Measurements from ENCODE around the gene FOXO6.

The FOXO6 gene

DNA sequence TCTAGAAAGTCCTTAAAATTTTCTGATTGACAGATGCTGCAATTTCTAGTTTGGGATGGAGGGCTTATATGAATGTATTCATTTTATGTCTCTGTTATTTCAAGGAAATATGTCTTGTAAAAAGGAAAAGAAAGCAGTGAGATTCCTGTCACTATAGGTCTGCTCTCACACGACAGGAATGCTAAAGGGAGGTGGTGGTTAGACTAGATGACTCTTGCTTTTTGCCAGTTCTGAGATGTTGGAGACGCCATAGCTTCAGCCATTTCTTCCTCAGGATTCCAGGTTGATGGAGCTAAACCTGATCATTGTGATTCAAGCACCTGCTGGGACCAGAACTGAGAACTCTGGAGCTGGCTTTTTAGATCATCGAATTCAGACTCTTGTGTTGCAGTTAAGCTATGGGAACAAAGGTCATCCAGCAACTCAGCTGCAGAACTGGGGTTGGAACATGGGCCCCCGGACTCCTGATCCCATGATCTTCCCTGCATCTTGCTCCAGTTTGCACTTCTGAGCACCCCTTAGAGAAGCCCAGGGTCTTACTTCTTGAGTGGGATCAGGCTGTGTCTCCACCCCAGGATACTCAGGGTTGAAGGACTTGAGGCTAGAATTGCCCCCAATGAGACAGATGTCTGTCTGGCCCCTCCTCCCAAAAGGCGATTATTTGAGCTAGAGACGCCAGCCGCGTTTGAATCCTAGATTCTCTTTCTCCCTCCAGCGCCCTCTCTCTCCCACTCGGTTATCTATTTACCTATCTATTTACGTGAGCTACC lies 46.7 kb upstream of the FOXO6 start:
- Histone ChIP-seq H3K9me3 (replicated peaks in 1 of 2; ENCODE audit: control insufficient read depth in 2 of 2, insufficient read depth in 1 of 2, low read depth in 1 of 2, low read length in 2 of 2) (no peaks in the 10 kb centered on the region), H3K14ac (ENCODE audit: low read length) (no peak overlapping the region), H3K9ac (ENCODE audit: low read depth, low read length, poor library complexity) (no peak overlapping the region), H4K91ac (ENCODE audit: low read depth, low read length, poor library complexity) (no peak overlapping the region), H2BK5ac (ENCODE audit: low read length) (no peak overlapping the region), H3K18ac (ENCODE audit: low read length) (no peak overlapping the region), H4K8ac (ENCODE audit: low read depth, low read length) (no peak overlapping the region), H3K4me3 (ENCODE audit: low read length in 2 of 2) (no peak overlapping the region), H3K36me3 (replicated peaks in 1 of 2; ENCODE audit: control insufficient read depth in 2 of 2, insufficient read depth in 2 of 2, low read length in 2 of 2) (no peaks in the 10 kb centered on the region), H3K27me3 (ENCODE audit: control insufficient read depth in 3 of 3, insufficient read depth in 3 of 3, low read depth in 1 of 3, low read length in 3 of 3) (peaks cover 0 to 19% (median 0%) of the 10 kb centered on the region in 3 experiments), H3K4me2 (ENCODE audit: insufficient read depth, low read length, poor library complexity, severe bottlenecking) (no peak overlapping the region), H3K4me1 (ENCODE audit: control insufficient read depth in 2 of 2, insufficient read depth in 1 of 2, low read depth in 1 of 2, low read length in 2 of 2) (peaks cover 0 to 12% of the 10 kb centered on the region in 2 donors), H3K79me1 (ENCODE audit: low read depth, low read length) (no peaks in the 10 kb centered on the region), H2BK15ac (ENCODE audit: low read length) (no peak overlapping the region), H3K27ac (replicated peaks; ENCODE audit: low read length) (no peak overlapping the region), H2BK120ac (ENCODE audit: low read depth, low read length) (no peak overlapping the region), H2AK5ac (ENCODE audit: low read depth, low read length) (no peak overlapping the region), H2AFZ (ENCODE audit: low read length) (no peak overlapping the region), H3K4ac (ENCODE audit: low read length) (no peak overlapping the region), H2BK12ac (ENCODE audit: low read length) (no peak overlapping the region), H3K23ac (ENCODE audit: low read depth, low read length, poor library complexity) (no peak overlapping the region)
- WGBS, 2 donors (ENCODE audit: extremely low coverage in 2 of 2, insufficient read length in 2 of 2, insufficient replicate concordance in 1 of 2) = no CpG with 5 or more reads among the region's 11 CpGs
- no peak for DNase-seq (ENCODE audit: low spot score)

- H3K9ac ChIP-seq (ENCODE audit: low read depth, low read length, poor library complexity) = no peak overlapping the region
- DNase-seq (ENCODE audit: low spot score) = no peak
- no CpG with 5 or more reads among the region's 15 CpGs for WGBS, 2 donors (ENCODE audit: extremely low coverage in 2 of 2, insufficient read length in 2 of 2, insufficient replicate concordance in 1 of 2)
- no peak overlapping the region for H2AK5ac ChIP-seq (ENCODE audit: low read depth, low read length)
- no peak overlapping the region for H3K4me2 ChIP-seq (ENCODE audit: insufficient read depth, low read length, poor library complexity, severe bottlenecking)
- H4K8ac ChIP-seq (ENCODE audit: low read depth, low read length) = no peak overlapping the region
- H3K27me3 ChIP-seq (ENCODE audit: control insufficient read depth in 3 of 3, insufficient read depth in 3 of 3, low read depth in 1 of 3, low read length in 3 of 3) = peaks cover 0 to 19% (median 0%) of the 10 kb centered on the region in 3 experiments
- no peaks in the 10 kb centered on the region for H3K9me3 ChIP-seq (replicated peaks in 1 of 2; ENCODE audit: control insufficient read depth in 2 of 2, insufficient read depth in 1 of 2, low read depth in 1 of 2, low read length in 2 of 2)
- no peak overlapping the region for H2BK15ac ChIP-seq (ENCODE audit: low read length)
- H3K18ac ChIP-seq (ENCODE audit: low read length) = no peak overlapping the region
- H3K23ac ChIP-seq (ENCODE audit: low read depth, low read length, poor library complexity) = peak overlapping the region; percentile 38
- H2BK5ac ChIP-seq (ENCODE audit: low read length) = no peak overlapping the region
- H4K91ac ChIP-seq (ENCODE audit: low read depth, low read length, poor library complexity) = no peak overlapping the region
- no peak overlapping the region for H2BK120ac ChIP-seq (ENCODE audit: low read depth, low read length)
- H3K27ac ChIP-seq (replicated peaks; ENCODE audit: low read length) = no peak overlapping the region
- peak overlapping the region in 1 of 2 donors; percentile 67 for H3K4me3 ChIP-seq (ENCODE audit: low read length in 2 of 2)
- H3K79me1 ChIP-seq (ENCODE audit: low read depth, low read length) = no peaks in the 10 kb centered on the region
- no peak overlapping the region for H3K4ac ChIP-seq (ENCODE audit: low read length)
- H3K36me3 ChIP-seq (replicated peaks in 1 of 2; ENCODE audit: control insufficient read depth in 2 of 2, insufficient read depth in 2 of 2, low read length in 2 of 2) = no peaks in the 10 kb centered on the region
- H2BK12ac ChIP-seq (ENCODE audit: low read length) = peak overlapping the region; percentile 27
- no peak overlapping the region for H3K14ac ChIP-seq (ENCODE audit: low read length)
- H2AFZ ChIP-seq (ENCODE audit: low read length) = no peak overlapping the region
- H3K4me1 ChIP-seq (ENCODE audit: control insufficient read depth in 2 of 2, insufficient read depth in 1 of 2, low read depth in 1 of 2, low read length in 2 of 2) = peaks cover 0 to 14% of the 10 kb centered on the region in 2 donors
Observed at GRCh38 chr1:41315146-41315822, 46.0 kb upstream of the FOXO6 start.

GRCh38 chr1:41315871-41316270 lies 45.4 kb upstream of the FOXO6 start:
- Histone ChIP-seq H3K4ac (ENCODE audit: low read length) (no peak overlapping the region), H2BK12ac (ENCODE audit: low read length) (no peak overlapping the region), H3K27me3 (ENCODE audit: control insufficient read depth in 3 of 3, insufficient read depth in 3 of 3, low read depth in 1 of 3, low read length in 3 of 3) (peaks cover 0 to 25% (median 0%) of the 10 kb centered on the region in 3 experiments), H3K4me2 (ENCODE audit: insufficient read depth, low read length, poor library complexity, severe bottlenecking) (no peak overlapping the region), H4K8ac (ENCODE audit: low read depth, low read length) (no peak overlapping the region), H2BK5ac (ENCODE audit: low read length) (no peak overlapping the region), H3K18ac (ENCODE audit: low read length) (no peak overlapping the region), H2BK120ac (ENCODE audit: low read depth, low read length) (no peak overlapping the region), H3K14ac (ENCODE audit: low read length) (no peak overlapping the region), H3K36me3 (replicated peaks in 1 of 2; ENCODE audit: control insufficient read depth in 2 of 2, insufficient read depth in 2 of 2, low read length in 2 of 2) (no peaks in the 10 kb centered on the region), H3K4me3 (ENCODE audit: low read length in 2 of 2) (no peak overlapping the region), H3K9ac (ENCODE audit: low read depth, low read length, poor library complexity) (no peak overlapping the region), H2BK15ac (ENCODE audit: low read length) (no peak overlapping the region), H3K79me1 (ENCODE audit: low read depth, low read length) (no peaks in the 10 kb centered on the region), H3K9me3 (replicated peaks in 1 of 2; ENCODE audit: control insufficient read depth in 2 of 2, insufficient read depth in 1 of 2, low read depth in 1 of 2, low read length in 2 of 2) (no peaks in the 10 kb centered on the region), H3K23ac (ENCODE audit: low read depth, low read length, poor library complexity) (no peak overlapping the region), H3K27ac (replicated peaks; ENCODE audit: low read length) (no peak overlapping the region), H2AK5ac (ENCODE audit: low read depth, low read length) (peak overlapping the region; percentile 5), H4K91ac (ENCODE audit: low read depth, low read length, poor library complexity) (no peak overlapping the region), H2AFZ (ENCODE audit: low read length) (no peak overlapping the region), H3K4me1 (ENCODE audit: control insufficient read depth in 2 of 2, insufficient read depth in 1 of 2, low read depth in 1 of 2, low read length in 2 of 2) (peaks cover 0 to 16% of the 10 kb centered on the region in 2 donors)
- no CpG with 5 or more reads among the region's 3 CpGs for WGBS, 2 donors (ENCODE audit: extremely low coverage in 2 of 2, insufficient read length in 2 of 2, insufficient replicate concordance in 1 of 2)
- DNase-seq (ENCODE audit: low spot score) = no peak

DNA sequence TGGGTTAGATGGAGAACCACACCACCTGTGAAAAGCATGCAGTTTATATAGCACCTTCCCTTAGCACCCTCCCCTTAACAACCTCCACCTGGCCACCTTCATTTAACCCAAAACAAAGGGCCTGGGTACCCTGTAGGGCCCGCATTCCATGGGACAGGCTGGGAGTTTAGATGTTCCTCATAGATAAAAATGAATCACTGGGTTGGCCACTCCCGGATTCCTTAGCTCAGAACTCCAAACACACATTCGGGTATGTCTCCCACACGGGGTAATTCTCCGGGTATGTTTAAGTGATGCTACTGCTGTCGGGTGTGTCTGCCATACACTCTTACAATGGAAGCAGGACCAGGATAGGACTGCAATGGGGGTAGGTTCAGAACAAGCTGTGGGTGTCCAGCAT lies 43.9 kb upstream of the FOXO6 start:
- WGBS, 2 donors (ENCODE audit: extremely low coverage in 2 of 2, insufficient read length in 2 of 2, insufficient replicate concordance in 1 of 2) = no CpG with 5 or more reads among the region's 6 CpGs
- Histone ChIP-seq H3K4ac (ENCODE audit: low read length) (no peak overlapping the region), H3K27ac (replicated peaks; ENCODE audit: low read length) (no peak overlapping the region), H2BK15ac (ENCODE audit: low read length) (no peak overlapping the region), H3K79me1 (ENCODE audit: low read depth, low read length) (no peaks in the 10 kb centered on the region), H3K4me2 (ENCODE audit: insufficient read depth, low read length, poor library complexity, severe bottlenecking) (no peak overlapping the region), H2BK120ac (ENCODE audit: low read depth, low read length) (no peak overlapping the region), H3K9me3 (replicated peaks in 1 of 2; ENCODE audit: control insufficient read depth in 2 of 2, insufficient read depth in 1 of 2, low read depth in 1 of 2, low read length in 2 of 2) (no peaks in the 10 kb centered on the region), H3K27me3 (ENCODE audit: control insufficient read depth in 3 of 3, insufficient read depth in 3 of 3, low read depth in 1 of 3, low read length in 3 of 3) (peaks cover 0 to 32% (median 0%) of the 10 kb centered on the region in 3 experiments), H4K8ac (ENCODE audit: low read depth, low read length) (no peak overlapping the region), H3K4me1 (ENCODE audit: control insufficient read depth in 2 of 2, insufficient read depth in 1 of 2, low read depth in 1 of 2, low read length in 2 of 2) (peaks cover 0 to 16% of the 10 kb centered on the region in 2 donors), H2AFZ (ENCODE audit: low read length) (no peak overlapping the region), H3K18ac (ENCODE audit: low read length) (no peak overlapping the region), H2BK12ac (ENCODE audit: low read length) (no peak overlapping the region), H4K91ac (ENCODE audit: low read depth, low read length, poor library complexity) (no peak overlapping the region), H3K9ac (ENCODE audit: low read depth, low read length, poor library complexity) (no peak overlapping the region), H2AK5ac (ENCODE audit: low read depth, low read length) (no peak overlapping the region), H3K14ac (ENCODE audit: low read length) (no peak overlapping the region), H3K4me3 (ENCODE audit: low read length in 2 of 2) (no peak overlapping the region), H3K23ac (ENCODE audit: low read depth, low read length, poor library complexity) (no peak overlapping the region), H3K36me3 (replicated peaks in 1 of 2; ENCODE audit: control insufficient read depth in 2 of 2, insufficient read depth in 2 of 2, low read length in 2 of 2) (no peaks in the 10 kb centered on the region), H2BK5ac (ENCODE audit: low read length) (no peak overlapping the region)
- no peak for DNase-seq (ENCODE audit: low spot score)
